B cell (primary cell): ENCODE measurements around the gene CACHD1. TPM values are rescaled to one million over a fixed set of nuclear protein-coding genes. Genes with fewer than 3 reads are reported as not detected.

Experiments used
- ATAC-seq: fragments of 200-7000 bp; cut with Tn5 transposase; one replicate; pipeline ENCODE4 v1.10.0; 2021; ENCODE audit warnings: low read depth, mild to moderate bottlenecking, moderate number of reproducible peaks, moderate library complexity
- CTCF ChIA-PET: fragments of 350-600 bp; sonication (Branson Sonifier 250); formaldehyde crosslinking; loops from one replicate; lab custom pipeline; 2021; ENCODE audit warnings: antibody characterized with exemption, inconsistent platforms; lab: Charles Lee
- POLR2A ChIA-PET: fragments of 350-600 bp; sonication (Branson Sonifier 250); formaldehyde crosslinking; loops from one replicate; lab custom pipeline; 2021; ENCODE audit warnings: antibody characterized with exemption; lab: Charles Lee
- DNase-seq: peaks from one replicate; pipeline ENCODE4 v3.0.0; 2013
- H2AFZ ChIP-seq: 2 replicates; pipeline ENCODE4 v1.6.1; 2012; ENCODE audit warnings: mild to moderate bottlenecking, low read depth, low read length; ENCODE audit not compliant: insufficient read depth, poor library complexity, severe bottlenecking
- H3K27ac ChIP-seq, 2 donors: 1 replicate in 1 of 2; 2 replicates in 1 of 2; pipeline ENCODE4 v1.5.1; 2012 to 2013; ENCODE audit warnings: low read length in 2 of 2, mild to moderate bottlenecking in 2 of 2, moderate library complexity in 1 of 2
- H3K27me3 ChIP-seq, 4 experiments: fragments of 200-600 bp in 1 of 4; sonication (generic) in 1 of 4; replicated peaks in 1 of 4; 1 replicate in 2 of 4; 2 replicates in 2 of 4; pipeline versions ENCODE4 v1.6.1 to v1.7.0; 2013 to 2016; ENCODE audit warnings: low read length in 3 of 4, mild to moderate bottlenecking in 2 of 4, mixed read lengths in 1 of 4, moderate library complexity in 1 of 4; ENCODE audit not compliant: insufficient read depth in 4 of 4, control insufficient read depth in 3 of 4; ENCODE audit errors: control extremely low read depth in 1 of 4
- H3K36me3 ChIP-seq, 2 experiments: replicated peaks in 1 of 2; 1 replicate in 1 of 2; 2 replicates in 1 of 2; pipeline versions ENCODE4 v1.6.1 to v1.7.1; 2013; ENCODE audit warnings: low read length in 1 of 2; ENCODE audit not compliant: insufficient read depth in 2 of 2, control insufficient read depth in 1 of 2; ENCODE audit errors: control extremely low read depth in 1 of 2, extremely low read depth in 1 of 2
- H3K4me1 ChIP-seq, 2 donors: fragments of 200-600 bp in 1 of 2; sonication (generic) in 1 of 2; 1 replicate in 1 of 2; 2 replicates in 1 of 2; pipeline versions ENCODE4 v1.5.1 to v1.6.1; 2013 to 2017; ENCODE audit warnings: low read length in 2 of 2; ENCODE audit not compliant: control insufficient read depth in 2 of 2, insufficient read depth in 2 of 2
- H3K4me2 ChIP-seq: replicated peaks from 2 replicates; pipeline ENCODE3; 2012; ENCODE audit warnings: mild to moderate bottlenecking, low read depth, low read length; ENCODE audit not compliant: poor library complexity, severe bottlenecking
- H3K4me3 ChIP-seq, 5 experiments: fragments of 200-600 bp in 1 of 5; sonication (generic) in 1 of 5; 1 replicate in 3 of 5; 2 replicates in 2 of 5; pipeline versions ENCODE4 v1.5.1 to v1.7.0; 2011 to 2016; ENCODE audit warnings: low read length in 4 of 5, mild to moderate bottlenecking in 4 of 5, low read depth in 2 of 5, control low read depth in 1 of 5, moderate library complexity in 1 of 5; ENCODE audit not compliant: insufficient read depth in 1 of 5; ENCODE audit errors: control extremely low read depth in 1 of 5, extremely low read depth in 1 of 5
- H3K79me2 ChIP-seq: fragments of 200-600 bp; sonication (generic); one replicate; pipeline ENCODE4 v1.6.0; 2016; ENCODE audit warnings: low read length; ENCODE audit not compliant: control insufficient read depth, insufficient read depth
- H3K9ac ChIP-seq: fragments of 200-600 bp; sonication (generic); 2 replicates; pipeline ENCODE4 v1.6.1; 2017; ENCODE audit warnings: mild to moderate bottlenecking, low read length, moderate library complexity
- H3K9me3 ChIP-seq, 3 donors: one replicate each; pipeline versions ENCODE4 v1.6.1 to v1.7.1; 2013; ENCODE audit warnings: low read length in 2 of 3; ENCODE audit not compliant: control insufficient read depth in 2 of 3, insufficient read depth in 1 of 3; ENCODE audit errors: control extremely low read depth in 1 of 3
- H4K20me1 ChIP-seq: 2 replicates; pipeline ENCODE4 v1.6.0; 2012; ENCODE audit warnings: mild to moderate bottlenecking, low read length; ENCODE audit not compliant: insufficient read depth, control insufficient read depth, poor library complexity, severe bottlenecking
- H3K27ac Mint-ChIP-seq: one replicate; pipeline ENCODE4 v1.8.0; 2021; ENCODE audit warnings: mixed read lengths
- H3K27me3 Mint-ChIP-seq: one replicate; pipeline ENCODE4 v1.8.0; 2021; ENCODE audit warnings: mixed read lengths
- H3K4me1 Mint-ChIP-seq: one replicate; pipeline ENCODE4 v1.8.0; 2021; ENCODE audit warnings: mixed read lengths
- H3K4me3 Mint-ChIP-seq: one replicate; pipeline ENCODE4 v1.8.0; 2021; ENCODE audit warnings: mixed read lengths
- H3K9me3 Mint-ChIP-seq: one replicate; pipeline ENCODE4 v1.8.0; 2022; ENCODE audit warnings: mixed read lengths; ENCODE audit not compliant: insufficient read depth
- CTCF ChIP-seq: fragments of 200-600 bp; IDR thresholded peaks from one replicate; pipeline ENCODE4 v1.8.0; 2022; ENCODE audit warnings: antibody characterized with exemption, mild to moderate bottlenecking
- EZH2 ChIP-seq: IDR thresholded peaks from 2 replicates; pipeline ENCODE4 v1.6.1; 2012; ENCODE audit warnings: borderline replicate concordance, low read depth, mild to moderate bottlenecking, moderate library complexity, low read length; ENCODE audit not compliant: insufficient read depth, poor library complexity, severe bottlenecking
- WGBS: methylation state at CpG from one replicate; pipeline ENCODE4 v1.1.5; 2013; ENCODE audit warnings: missing lambda C conversion rate; ENCODE audit not compliant: insufficient coverage; 5-methylcytosine and 5-hydroxymethylcytosine counted together
- intact Hi-C: fragments of 100-400 bp; cut with micrococcal nuclease; formaldehyde crosslinking; loops from one replicate; pipeline ENCODE4 v1.10.0; 2022
- polyA plus RNA-seq: library from polyadenylated mRNA; depleted of rRNA; stranded (reverse); fragments of >200 nt; gene quantifications from 2 replicates; pipeline ENCODE4 v1.2.3, GENCODE V29; 2012
- total RNA-seq, 2 donors: library from RNA; stranded (reverse); fragments of 120-200 nt in 1 of 2; gene quantifications; 1 replicate in 1 of 2; 2 replicates in 1 of 2; pipeline versions ENCODE4 v1.2.3 to v1.2.4, GENCODE V29; 2013 to 2022

CACHD1 gene
- total and polyA plus RNA-seq, 2 donors (not counting 1 experiment from before 2014, with no cell fraction given): not detected

- H4K20me1 ChIP-seq: no peaks in the 10 kb centered on the region
- no peak overlapping the region for H3K9ac ChIP-seq
- no peaks in the 10 kb centered on the region for H3K9me3 Mint-ChIP-seq
- no peak for ATAC-seq
- no peak overlapping the region for H3K27ac ChIP-seq
- no peak overlapping the region for H3K4me3 ChIP-seq
- no peak overlapping the region for H3K27ac Mint-ChIP-seq
- peaks cover 12% of the 10 kb centered on the region for H3K27me3 Mint-ChIP-seq
- peaks cover 0 to 6% (median 0%) of the 10 kb centered on the region in 4 experiments for H3K27me3 ChIP-seq
- H3K79me2 ChIP-seq: no peaks in the 10 kb centered on the region
- no peaks in the 10 kb centered on the region for H3K9me3 ChIP-seq
- CTCF ChIA-PET: no interaction called here
- no peak for TF ChIP-seq EZH2
- no peak for DNase-seq
- intact Hi-C loops: no loop called here
- no peak overlapping the region for H3K4me2 ChIP-seq
- H3K4me1 ChIP-seq: no peaks in the 10 kb centered on the region
- no peak overlapping the region for H2AFZ ChIP-seq
- H3K4me1 Mint-ChIP-seq: no peaks in the 10 kb centered on the region
- no peak overlapping the region for H3K4me3 Mint-ChIP-seq
- WGBS: no CpG with 5 or more reads among the region's 1 CpG
- H3K36me3 ChIP-seq: no peaks in the 10 kb centered on the region
- POLR2A ChIA-PET: no interaction called here
Observed at GRCh38 chr1:64451440-64451839, 18.5 kb upstream of the CACHD1 start.

GRCh38 chr1:64453688-64454087 is 16.2 kb upstream of the CACHD1 start:
- TF ChIP-seq CTCF: no peak
- no peaks in the 10 kb centered on the region for H3K4me1 ChIP-seq
- intact Hi-C loops: no loop called here
- no peak overlapping the region for H3K4me2 ChIP-seq
- Mint-ChIP-seq H3K4me3 (no peak overlapping the region), H3K27ac (no peak overlapping the region), H3K4me1 (no peaks in the 10 kb centered on the region), H3K9me3 (no peaks in the 10 kb centered on the region), H3K27me3 (peaks cover 9% of the 10 kb centered on the region)
- WGBS: 84% methylated on average over 2 of the region's 3 CpGs
- no peaks in the 10 kb centered on the region for H3K9me3 ChIP-seq
- H3K9ac ChIP-seq: no peak overlapping the region
- ATAC-seq: no peak
- POLR2A ChIA-PET: no interaction called here
- H2AFZ ChIP-seq: no peak overlapping the region
- DNase-seq: no peak
- H3K4me3 ChIP-seq: no peak overlapping the region
- no peaks in the 10 kb centered on the region for H3K27me3 ChIP-seq
- H3K36me3 ChIP-seq: no peaks in the 10 kb centered on the region
- CTCF ChIA-PET: no interaction called here
- no peaks in the 10 kb centered on the region for H4K20me1 ChIP-seq
- no peak overlapping the region for H3K27ac ChIP-seq
- H3K79me2 ChIP-seq: no peaks in the 10 kb centered on the region
